ENCODE results near the gene UTP15.

The UTP15 gene

GRCh38 chr5:73623060-73623459, 57.5 kb downstream of the UTP15 start:
- no peak for DNase-seq (ENCODE audit: low read depth)

GRCh38 chr5:73623901-73624404, 58.4 kb downstream of the UTP15 start:
- no peak for DNase-seq (ENCODE audit: low read depth)

GRCh38 chr5:73624888-73625287, 59.3 kb downstream of the UTP15 start:
- no peak for DNase-seq (ENCODE audit: low read depth)

GRCh38 chr5:73625372-73625943, 59.9 kb downstream of the UTP15 start:
- no peak for DNase-seq (ENCODE audit: low read depth)

GRCh38 chr5:73625944-73626811, 60.6 kb downstream of the UTP15 start, which contains the start of gene ARHGEF28:
Gene ARHGEF28 (plus strand): TSS chr5:73626196. CDS start chr5:73684852, 58,656 bp downstream.
- peak; percentile 37 for DNase-seq (ENCODE audit: low read depth)

GRCh38 chr5:73626814-73627313, 61.3 kb downstream of the UTP15 start:
- DNase-seq (ENCODE audit: low read depth) = no peak

- DNase-seq (ENCODE audit: low read depth) = no peak
Observed at GRCh38 chr5:73629456-73629855, 63.9 kb downstream of the UTP15 start.

GRCh38 chr5:73630765-73631164, 65.2 kb downstream of the UTP15 start:
- DNase-seq (ENCODE audit: low read depth) = no peak

GRCh38 chr5:73631500-73631899, 66.0 kb downstream of the UTP15 start:
- DNase-seq (ENCODE audit: low read depth) = no peak
